Chondrocyte (in vitro differentiated cells): ENCODE results near the gene SFXN4. TPM values are rescaled to one million over a fixed set of nuclear protein-coding genes. Genes with fewer than 3 reads are reported as not detected.

Experiments
- DNase-seq: peaks from one replicate; pipeline ENCODE4 v3.0.0; 2021; ENCODE audit warnings: mixed read lengths, low spot score
- H3K27ac Mint-ChIP-seq: one replicate; pipeline ENCODE4 v1.8.0; 2021; ENCODE audit warnings: mild to moderate bottlenecking, moderate library complexity, mixed read lengths; ENCODE audit not compliant: unreplicated experiment
- H3K27me3 Mint-ChIP-seq: 2 replicates; pipeline ENCODE4 v1.8.0; 2021; ENCODE audit warnings: low read depth, mixed read lengths
- H3K36me3 Mint-ChIP-seq: 2 replicates; pipeline ENCODE4 v1.8.0; 2021; ENCODE audit warnings: low read depth, mixed read lengths
- H3K4me1 Mint-ChIP-seq: 2 replicates; pipeline ENCODE4 v1.8.0; 2021; ENCODE audit warnings: low read depth, mild to moderate bottlenecking, mixed read lengths
- H3K4me3 Mint-ChIP-seq: one replicate; pipeline ENCODE4 v1.8.0; 2021; ENCODE audit warnings: mild to moderate bottlenecking, moderate library complexity, mixed read lengths; ENCODE audit not compliant: unreplicated experiment
- H3K9me3 Mint-ChIP-seq: 2 replicates; pipeline ENCODE4 v1.8.0; 2021; ENCODE audit warnings: low read depth, mixed read lengths
- CTCF ChIP-seq: fragments of 200-600 bp; sonication (generic); IDR thresholded peaks from 2 replicates; pipeline ENCODE4 v1.5.0; 2021; ENCODE audit warnings: antibody characterized with exemption, mild to moderate bottlenecking, moderate library complexity
- total RNA-seq: library from RNA; stranded (reverse); gene quantifications from 3 replicates; pipeline ENCODE4 v1.2.1, GENCODE V29; 2021

Gene SFXN4
- total RNA-seq, 1 donor from 2014 or later, result 13.9 TPM

- DNase-seq, result peak; percentile 26
- no peaks in the 10 kb centered on the region for H3K9me3 Mint-ChIP-seq
- H3K27ac Mint-ChIP-seq, result peak overlapping the region; percentile 99
- H3K36me3 Mint-ChIP-seq, result peaks cover 10% of the 10 kb centered on the region
- peaks cover 37% of the 10 kb centered on the region for H3K4me1 Mint-ChIP-seq
- no peak for TF ChIP-seq CTCF
- peak overlapping the region; percentile 94 for H3K4me3 Mint-ChIP-seq
- H3K27me3 Mint-ChIP-seq, result no peaks in the 10 kb centered on the region
Observed at GRCh38 chr10:119177708-119178371, 12.3 kb upstream of the SFXN4 start.

GRCh38 chr10:119176166-119176565 lies 10.7 kb upstream of the SFXN4 start:
- Mint-ChIP-seq H3K4me1 (peaks cover 44% of the 10 kb centered on the region), H3K27me3 (no peaks in the 10 kb centered on the region), H3K9me3 (no peaks in the 10 kb centered on the region), H3K36me3 (peaks cover 18% of the 10 kb centered on the region), H3K4me3 (no peak overlapping the region), H3K27ac (no peak overlapping the region)
- no peak for TF ChIP-seq CTCF
- no peak for DNase-seq

- Mint-ChIP-seq H3K4me1 (peaks cover 41% of the 10 kb centered on the region), H3K27ac (no peak overlapping the region), H3K4me3 (no peak overlapping the region), H3K9me3 (no peaks in the 10 kb centered on the region), H3K36me3 (peaks cover 30% of the 10 kb centered on the region), H3K27me3 (no peaks in the 10 kb centered on the region)
- no peak for TF ChIP-seq CTCF
- DNase-seq, result no peak
Observed at GRCh38 chr10:119174109-119174508, 8.6 kb upstream of the SFXN4 start.

GRCh38 chr10:119167041-119167440 lies 1.5 kb upstream of the SFXN4 start:
- H3K4me3 Mint-ChIP-seq, result no peak overlapping the region

GRCh38 chr10:119166564-119166963 lies 1.1 kb upstream of the SFXN4 start:
- H3K27me3 Mint-ChIP-seq, result no peaks in the 10 kb centered on the region
- TF ChIP-seq CTCF, result no peak
- H3K4me1 Mint-ChIP-seq, result peaks cover 11% of the 10 kb centered on the region
- peaks cover 18% of the 10 kb centered on the region for H3K36me3 Mint-ChIP-seq
- no peak for DNase-seq
- H3K27ac Mint-ChIP-seq, result peak overlapping the region; percentile 85
- peak overlapping the region; percentile 82 for H3K4me3 Mint-ChIP-seq
- H3K9me3 Mint-ChIP-seq, result no peaks in the 10 kb centered on the region

More at GRCh38 chr10:119167041-119167440, 1.5 kb upstream of the SFXN4 start:
- DNase-seq, result no peak
- Mint-ChIP-seq H3K27ac (peak overlapping the region; percentile 25), H3K36me3 (peaks cover 19% of the 10 kb centered on the region), H3K9me3 (no peaks in the 10 kb centered on the region), H3K4me1 (peaks cover 11% of the 10 kb centered on the region), H3K27me3 (no peaks in the 10 kb centered on the region)
- no peak for TF ChIP-seq CTCF
